Measurements from ENCODE around the gene RANGAP1. TPM values are rescaled to one million over a fixed set of nuclear protein-coding genes. Genes with fewer than 3 reads are reported as not detected.

The RANGAP1 gene
- total RNA-seq, 4 donors from 2014 or later: 21.3 to 28.1 (median 26.2) TPM

DNA sequence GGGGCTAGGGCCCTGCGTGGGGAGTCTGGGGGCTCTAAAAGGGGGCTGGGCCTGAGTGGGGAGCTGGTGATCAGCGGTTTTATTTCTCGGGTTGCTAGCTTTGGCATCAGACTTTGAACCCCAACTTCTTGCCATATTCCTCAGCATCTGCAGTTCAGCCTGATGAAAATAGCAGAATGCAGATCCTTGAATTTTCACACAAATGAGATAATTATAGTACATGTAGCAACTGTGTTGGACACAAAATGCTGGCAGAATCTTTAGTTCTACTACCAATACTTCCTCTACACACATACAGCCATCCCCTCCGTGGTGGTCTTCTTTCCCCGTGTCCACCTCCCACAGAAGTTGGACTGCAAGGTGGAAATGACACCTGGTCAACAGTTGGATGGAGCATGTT, 16.8 kb upstream of the RANGAP1 start:
- peaks cover 7 to 34% (median 16%) of the 10 kb centered on the region in 4 donors for H3K4me1 ChIP-seq
- TF ChIP-seq POLR2AphosphoS5 (IDR thresholded peaks at IDR 0.05) (no peak), EP300 (IDR thresholded peaks at IDR 0.05; ENCODE audit: low read depth) (no peak), CTCF (IDR thresholded peaks at IDR 0.05) (no peak), POLR2A (IDR thresholded peaks at IDR 0.05) (no peak)
- in situ Hi-C loops (cut with MboI; ENCODE audit: low pct_ligation_motif_present in 1 of 4, low pct_unique_long_range_greater_than_20kb in 1 of 4, low sequenced_read_pairs in 3 of 4) (no loop called here), intact Hi-C loops (cut with DNase I; ENCODE audit: low total_unique reads) (no loop called here)
- H3K4me3 ChIP-seq: peak overlapping the region; percentile 35 to 90 (median 90)
- H3K36me3 ChIP-seq: no peaks in the 10 kb centered on the region
- H3K9me3 ChIP-seq: no peaks in the 10 kb centered on the region
- DNase-seq: no peak
- H3K27me3 ChIP-seq: no peaks in the 10 kb centered on the region
- 0 to 4% methylated on average over 3 to 5 of the region's 5 CpGs for WGBS, 2 donors (ENCODE audit: low coverage in 1 of 2)
- peak overlapping the region; percentile 85 to 90 (median 88) for H3K27ac ChIP-seq

DNA sequence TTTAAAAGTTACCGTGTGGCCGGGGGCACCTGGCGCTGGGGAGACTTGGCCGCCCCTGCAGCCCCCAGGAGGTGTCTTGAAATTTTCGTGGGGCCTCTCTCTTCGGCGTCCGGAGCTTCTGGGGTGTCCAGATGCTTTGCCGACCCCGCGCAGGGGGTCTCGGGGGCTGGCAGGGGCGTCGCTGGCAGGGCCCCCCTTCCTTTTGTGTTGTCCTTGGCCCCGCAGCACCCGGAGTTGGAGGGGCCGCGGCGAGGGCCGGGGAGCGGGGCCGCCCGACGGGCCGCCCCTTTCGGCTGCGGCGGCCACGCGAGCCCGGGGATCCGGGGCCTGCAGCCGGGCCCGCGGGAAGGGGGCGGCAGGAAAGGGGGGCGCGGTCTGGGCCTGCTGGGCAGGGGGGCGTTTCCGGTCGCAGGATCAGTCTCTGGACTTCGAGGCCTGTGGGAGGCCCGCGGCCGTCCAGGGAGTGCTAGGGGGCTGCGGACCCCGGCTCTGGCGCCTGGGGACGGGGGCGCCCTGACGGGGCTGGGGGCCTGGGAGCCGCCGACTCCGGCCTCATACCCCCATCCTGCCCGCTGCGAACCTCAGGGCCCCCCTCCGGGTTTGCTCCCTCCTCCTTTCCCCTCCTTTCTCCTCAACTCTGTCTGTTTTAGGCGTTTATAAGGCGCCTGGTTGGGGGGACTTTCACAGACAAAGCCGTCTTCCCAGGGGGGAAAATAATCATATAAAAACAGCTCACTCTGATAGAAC, 16.2 kb upstream of the RANGAP1 start:
- intact Hi-C loops (cut with DNase I; ENCODE audit: low total_unique reads): no loop called here

DNA sequence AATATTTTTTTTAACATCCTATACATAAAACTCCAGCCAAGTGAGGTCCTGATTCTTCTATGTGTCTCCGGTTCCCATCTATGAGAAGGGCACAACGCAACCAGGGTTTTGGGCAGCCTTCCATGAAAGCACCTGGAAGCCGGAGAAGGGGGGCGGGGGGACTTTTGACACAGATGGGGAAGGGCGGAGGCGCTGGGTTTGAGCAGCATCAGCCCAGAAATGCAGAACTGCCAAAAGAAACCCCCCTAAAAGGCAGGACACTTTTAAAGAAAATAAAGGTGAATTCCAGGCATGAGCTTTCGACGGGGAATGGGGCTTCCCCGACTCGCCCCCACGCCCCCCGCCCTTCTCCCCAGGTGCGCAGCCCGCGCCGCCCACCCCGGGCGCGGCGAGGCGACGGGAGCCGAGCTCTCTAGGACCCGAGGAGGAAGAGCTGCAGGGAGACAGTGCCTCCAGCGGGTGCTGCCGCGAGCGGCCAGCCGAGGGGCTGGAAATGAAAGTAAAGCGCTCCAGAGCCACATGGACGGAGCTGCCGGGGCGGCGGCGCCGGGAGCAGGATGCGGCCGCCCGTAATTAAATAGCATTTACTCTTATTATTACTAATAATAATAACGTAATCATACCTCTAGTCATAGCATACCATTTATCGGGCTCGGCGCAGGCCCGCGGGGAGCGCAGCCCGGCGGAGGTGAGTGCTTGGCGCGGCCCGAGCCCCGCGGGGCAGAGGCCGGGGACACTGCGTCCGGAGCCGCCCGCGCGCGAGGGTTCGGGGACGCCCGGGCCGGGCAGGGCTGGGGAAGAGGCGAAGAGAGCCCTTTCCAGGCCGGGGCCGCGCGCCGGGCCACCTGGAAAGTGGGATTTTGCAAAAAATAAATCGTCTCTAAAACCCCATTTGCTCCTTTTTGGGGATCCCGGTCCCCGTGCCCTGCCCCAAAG, 15.4 kb upstream of the RANGAP1 start, which contains the start of gene ZC3H7B:
TSS of gene ZC3H7B (plus strand) at position 441 of the 936 bp plus-strand sequence. CDS start 19,136 bp downstream, outside the sequence.
- in situ Hi-C loops (cut with MboI; ENCODE audit: low pct_ligation_motif_present in 1 of 4, low pct_unique_long_range_greater_than_20kb in 1 of 4, low sequenced_read_pairs in 3 of 4) (no loop called here), intact Hi-C loops (cut with DNase I; ENCODE audit: low total_unique reads) (no loop called here)
- DNase-seq: peak; percentile 87
- 0 to 1% methylated on average over 8 to 73 of the region's 74 CpGs for WGBS, 2 donors (ENCODE audit: low coverage in 1 of 2)
- peak within 1 kb of the TSS; percentile 35 to 90 (median 90) for H3K4me3 ChIP-seq
- H3K36me3 ChIP-seq: no peaks in the 10 kb centered on the region
- no peaks in the 10 kb centered on the region for H3K9me3 ChIP-seq
- peaks cover 4 to 26% (median 14%) of the 10 kb centered on the region in 4 donors for H3K4me1 ChIP-seq
- H3K27ac ChIP-seq: peak within 1 kb of the TSS; percentile 85 to 90 (median 88)
- no peaks in the 10 kb centered on the region for H3K27me3 ChIP-seq
- TF ChIP-seq POLR2A (IDR thresholded peaks at IDR 0.05): peak; percentile 62
- peak; percentile 61 to 70 (median 62) for TF ChIP-seq POLR2AphosphoS5 (IDR thresholded peaks at IDR 0.05)
- no peak for TF ChIP-seq EP300 (IDR thresholded peaks at IDR 0.05; ENCODE audit: low read depth)
- peak; percentile 45 to 61 (median 57) for TF ChIP-seq CTCF (IDR thresholded peaks at IDR 0.05)

More for the DNA sequence above, 16.2 kb upstream of the RANGAP1 start:
- H3K4me1 ChIP-seq: peaks cover 4 to 27% (median 14%) of the 10 kb centered on the region in 4 donors
- 0% methylated on average over 7 of the region's 60 CpGs; no CpG with 5 or more reads in 1 of the 2 donors for WGBS, 2 donors (ENCODE audit: low coverage in 1 of 2)
- H3K9me3 ChIP-seq: no peaks in the 10 kb centered on the region
- peak overlapping the region; percentile 85 to 90 (median 88) for H3K27ac ChIP-seq
- in situ Hi-C loops (cut with MboI; ENCODE audit: low pct_ligation_motif_present in 1 of 4, low pct_unique_long_range_greater_than_20kb in 1 of 4, low sequenced_read_pairs in 3 of 4): no loop called here
- DNase-seq: no peak
- no peaks in the 10 kb centered on the region for H3K36me3 ChIP-seq
- TF ChIP-seq EP300 (IDR thresholded peaks at IDR 0.05; ENCODE audit: low read depth) (no peak), POLR2A (IDR thresholded peaks at IDR 0.05) (no peak), POLR2AphosphoS5 (IDR thresholded peaks at IDR 0.05) (no peak), CTCF (IDR thresholded peaks at IDR 0.05) (no peak)
- no peaks in the 10 kb centered on the region for H3K27me3 ChIP-seq
- H3K4me3 ChIP-seq: peak overlapping the region; percentile 35 to 90 (median 90)

GRCh38 chr22:41300661-41301060, 14.7 kb upstream of the RANGAP1 start:
- DNase-seq: no peak
- no peaks in the 10 kb centered on the region for H3K9me3 ChIP-seq
- in situ Hi-C loops (cut with MboI; ENCODE audit: low pct_ligation_motif_present in 1 of 4, low pct_unique_long_range_greater_than_20kb in 1 of 4, low sequenced_read_pairs in 3 of 4): no loop called here

More at GRCh38 chr22:41300661-41301060, 14.7 kb upstream of the RANGAP1 start:
- H3K27me3 ChIP-seq: no peaks in the 10 kb centered on the region
- H3K4me3 ChIP-seq: peak overlapping the region in 3 of 4 donors; percentile 89 to 90 (median 90)
- WGBS, 2 donors (ENCODE audit: low coverage in 1 of 2): 0 to 36% methylated on average over 2 to 7 of the region's 7 CpGs
- TF ChIP-seq POLR2AphosphoS5 (IDR thresholded peaks at IDR 0.05): no peak
- no peak for TF ChIP-seq CTCF (IDR thresholded peaks at IDR 0.05)
- TF ChIP-seq EP300 (IDR thresholded peaks at IDR 0.05; ENCODE audit: low read depth): no peak
- no peak for TF ChIP-seq POLR2A (IDR thresholded peaks at IDR 0.05)
- peaks cover 4 to 26% (median 14%) of the 10 kb centered on the region in 4 donors for H3K4me1 ChIP-seq
- no peaks in the 10 kb centered on the region for H3K36me3 ChIP-seq
- intact Hi-C loops (cut with DNase I; ENCODE audit: low total_unique reads): no loop called here
- H3K27ac ChIP-seq: peak overlapping the region; percentile 85 to 90 (median 88)

All from transverse colon (tissue), 4 donors.